ENCODE results near the gene SYTL3.

Gene SYTL3

GRCh38 chr6:158735009-158735408 lies 85.2 kb downstream of the SYTL3 start:
- FAIRE-seq = no peak

- FAIRE-seq = no peak
These were observed 87.3 kb downstream of the SYTL3 start for GRCh38 chr6:158737082-158737709.

GRCh38 chr6:158737710-158738615 lies 88.1 kb downstream of the SYTL3 start:
- no peak for FAIRE-seq

GRCh38 chr6:158739673-158740072 lies 89.8 kb downstream of the SYTL3 start:
- no peak for FAIRE-seq

GRCh38 chr6:158743033-158743651 lies 93.3 kb downstream of the SYTL3 start:
- FAIRE-seq = no peak

GRCh38 chr6:158744986-158745430 lies 95.2 kb downstream of the SYTL3 start:
- no peak for FAIRE-seq

- no peak for FAIRE-seq
These were observed 101.4 kb downstream of the SYTL3 start for GRCh38 chr6:158751224-158751623.

GRCh38 chr6:158751921-158752320 lies 102.1 kb downstream of the SYTL3 start:
- FAIRE-seq = no peak

GRCh38 chr6:158752613-158753012 lies 102.8 kb downstream of the SYTL3 start:
- no peak for FAIRE-seq

GRCh38 chr6:158753811-158754210 lies 104.0 kb downstream of the SYTL3 start:
- FAIRE-seq = no peak

GRCh38 chr6:158754738-158755137 lies 104.9 kb downstream of the SYTL3 start:
- no peak for FAIRE-seq

GRCh38 chr6:158755636-158756035 lies 105.8 kb downstream of the SYTL3 start:
- no peak for FAIRE-seq

- FAIRE-seq = no peak
These were observed 106.3 kb downstream of the SYTL3 start for GRCh38 chr6:158756126-158756525.

GRCh38 chr6:158756977-158757752 lies 107.3 kb downstream of the SYTL3 start:
- FAIRE-seq = no peak

- no peak for FAIRE-seq
These were observed 107.9 kb downstream of the SYTL3 start for GRCh38 chr6:158757753-158758090.

- no peak for FAIRE-seq
These were observed 108.6 kb downstream of the SYTL3 start for GRCh38 chr6:158758451-158758860.

GRCh38 chr6:158758941-158759479 lies 109.2 kb downstream of the SYTL3 start:
- no peak for FAIRE-seq

GRCh38 chr6:158759966-158760617 lies 110.2 kb downstream of the SYTL3 start:
- no peak for FAIRE-seq

- FAIRE-seq = no peak
These were observed 110.9 kb downstream of the SYTL3 start for GRCh38 chr6:158760618-158761250.

- no peak for FAIRE-seq
These were observed 111.9 kb downstream of the SYTL3 start for GRCh38 chr6:158761746-158762145.

- no peak for FAIRE-seq
These were observed 113.1 kb downstream of the SYTL3 start for GRCh38 chr6:158762787-158763433.

Data from islet of Langerhans (tissue), 1 donor.